Retina (tissue), 1 donor: ENCODE data around the gene C16orf86.
"Not testable (repeated sequence)": the region's sequence is repeated elsewhere in the genome, so short reads cannot be mapped to it uniquely, and the experiment has no call there.

Experiments
- DNase-seq: peaks from one replicate; pipeline ENCODE4 v3.0.0-alpha.2; 2016

Gene C16orf86

GRCh38 chr16:67667817-67668494 is 1.3 kb downstream of the C16orf86 start:
- DNase-seq, result peak; percentile 92

DNA sequence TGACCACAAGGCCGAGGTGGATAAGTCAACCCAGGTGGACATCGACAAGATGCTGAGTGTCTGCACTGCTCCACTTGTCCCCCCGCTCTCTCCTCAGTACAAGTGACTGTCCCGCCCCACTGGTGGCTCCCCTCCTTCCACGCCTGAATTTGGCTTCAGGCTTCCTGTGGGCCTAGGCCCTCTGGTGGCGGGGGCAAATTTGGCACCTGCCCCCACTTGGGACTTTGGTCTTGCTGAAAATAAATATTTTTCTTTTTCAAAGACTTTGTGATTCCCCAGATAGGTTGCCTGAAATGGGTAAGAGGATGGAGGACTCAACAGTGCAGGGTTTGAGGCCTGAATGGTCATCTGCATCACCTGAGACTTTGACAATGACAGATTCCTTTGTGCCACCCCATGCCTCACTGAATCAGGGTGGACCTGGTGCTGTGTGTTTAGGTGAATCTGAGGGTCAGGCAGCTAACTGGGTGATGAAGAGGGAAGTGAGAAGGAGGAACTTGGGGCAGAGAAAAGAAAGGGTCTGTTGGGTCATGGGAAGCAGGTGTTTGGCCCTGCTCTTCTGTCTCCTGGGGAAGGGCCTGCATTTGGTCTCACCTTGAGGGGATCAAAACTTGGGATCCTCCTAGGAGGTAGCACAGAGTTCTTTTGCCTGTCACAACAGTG is 2.0 kb downstream of the C16orf86 start:
- no peak for DNase-seq

DNA sequence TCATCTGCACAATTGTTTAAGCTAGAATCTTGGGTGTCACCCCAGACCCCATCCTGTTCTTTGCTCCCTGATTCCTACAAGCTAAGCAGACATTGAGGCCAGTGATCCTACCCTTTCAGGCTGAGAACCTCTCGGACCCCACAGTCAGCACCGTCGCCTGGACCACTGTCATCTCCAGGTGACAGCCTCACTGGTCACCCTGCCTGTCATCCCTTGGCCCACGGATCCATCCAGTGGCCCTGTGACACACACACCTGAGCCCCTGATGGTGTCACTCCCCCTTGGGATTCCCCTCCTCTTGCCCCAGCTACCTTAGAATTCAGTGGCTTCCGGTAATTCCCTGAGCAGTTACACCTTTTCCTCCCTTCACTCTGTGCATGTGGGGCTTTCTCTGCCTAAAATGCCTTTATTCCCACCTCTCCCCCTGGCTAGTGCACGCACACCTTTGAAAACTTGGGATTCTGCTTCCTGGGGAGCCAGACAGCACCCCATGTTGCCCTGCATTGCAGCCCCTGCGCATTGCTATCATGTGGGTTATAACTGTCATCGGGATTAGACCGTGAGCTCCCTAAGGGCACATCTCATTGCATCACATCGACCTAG is 3.0 kb downstream of the C16orf86 start:
- no peak for DNase-seq

GRCh38 chr16:67672306-67672705 is 5.7 kb downstream of the C16orf86 start:
- DNase-seq, result no peak

- no peak for DNase-seq
These were observed 6.4 kb downstream of the C16orf86 start for GRCh38 chr16:67672739-67673662.

DNA sequence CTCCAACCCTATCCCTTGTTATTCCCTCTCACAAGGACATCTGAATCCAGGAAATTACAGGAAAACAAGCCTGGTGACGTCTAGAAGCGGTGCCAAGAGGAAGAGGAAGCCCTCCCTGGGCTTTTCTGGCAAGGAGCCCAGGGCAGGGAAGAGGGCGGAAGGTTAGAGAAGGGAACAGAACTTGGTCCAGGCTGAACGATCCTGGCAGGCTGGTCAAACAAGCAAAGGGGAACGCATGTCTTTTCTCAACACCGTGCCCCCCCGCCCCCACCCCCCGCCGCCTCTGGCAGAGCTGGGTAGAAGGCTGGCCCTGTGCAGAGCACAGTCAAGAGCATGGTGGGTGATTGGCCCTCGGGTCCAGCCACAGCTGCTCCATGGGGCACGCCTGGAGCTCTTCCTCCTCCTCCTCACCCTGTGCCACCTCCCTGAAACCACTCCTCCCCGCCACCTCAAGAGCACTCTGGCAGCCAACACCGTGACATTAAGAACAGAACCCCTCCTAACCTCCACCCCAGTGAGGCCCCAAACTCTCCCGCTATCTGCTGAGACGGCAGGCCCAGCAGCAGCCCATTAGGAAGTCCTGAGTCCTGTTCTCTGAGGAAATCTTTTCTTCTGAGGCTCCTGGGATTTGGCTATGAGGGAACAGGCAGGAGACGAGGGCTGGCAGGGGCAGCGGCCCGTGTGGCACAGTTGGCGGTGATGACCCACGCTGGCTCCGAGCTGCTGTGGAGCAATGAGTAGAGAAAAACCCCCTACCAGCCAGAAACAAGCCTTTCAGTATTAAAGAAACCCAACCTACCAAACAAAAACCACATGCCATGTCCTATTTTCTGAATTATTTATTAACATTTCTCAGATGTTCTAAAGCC is 7.3 kb downstream of the C16orf86 start:
- DNase-seq, result no peak

- DNase-seq, result no peak
These were observed 8.4 kb downstream of the C16orf86 start for GRCh38 chr16:67674851-67675578.

GRCh38 chr16:67675579-67675935 is 8.9 kb downstream of the C16orf86 start:
- no peak for DNase-seq

DNA sequence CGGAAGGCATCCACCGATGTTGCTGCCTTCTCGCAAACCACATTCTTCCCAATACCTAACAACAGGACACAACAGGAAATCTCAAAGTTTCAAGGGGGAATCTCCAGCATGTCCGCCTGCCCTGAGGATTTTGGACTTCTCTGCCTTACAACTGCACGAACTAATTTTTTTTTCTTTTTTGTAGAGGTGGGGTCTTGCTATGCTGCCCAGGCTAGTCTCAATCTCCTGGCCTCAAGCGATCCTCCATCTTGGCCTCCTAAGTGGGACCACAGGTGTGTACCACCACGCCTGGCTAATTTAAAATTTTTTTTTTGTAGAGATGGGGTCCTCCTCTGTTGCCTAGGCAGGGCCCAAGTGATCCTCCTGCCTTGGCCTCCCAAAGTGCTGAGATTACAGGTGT is 9.4 kb downstream of the C16orf86 start:
- DNase-seq, result no peak

GRCh38 chr16:67676516-67676915 is 9.9 kb downstream of the C16orf86 start:
- DNase-seq, result no peak

DNA sequence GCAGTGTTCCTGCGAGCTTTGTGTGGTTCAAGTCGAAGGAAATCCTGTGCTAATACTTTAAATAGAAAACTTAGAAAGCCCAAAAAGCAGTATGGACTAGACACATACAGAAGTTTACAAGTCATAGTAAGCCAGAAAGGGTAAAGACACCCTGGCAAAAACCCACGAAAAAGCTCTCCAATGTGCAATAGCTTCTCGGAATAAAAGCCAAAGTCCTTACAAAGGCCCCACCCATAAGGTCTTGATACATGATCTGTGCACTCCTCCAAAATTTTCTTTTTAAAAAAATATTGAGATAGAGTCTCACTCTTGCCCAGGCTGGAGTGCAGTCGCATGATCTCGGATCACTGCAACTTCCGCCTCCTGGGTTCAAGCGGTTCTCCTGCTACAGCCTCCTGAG is 10.3 kb downstream of the C16orf86 start:
- no peak for DNase-seq

- no peak for DNase-seq
These were observed 11.1 kb downstream of the C16orf86 start for GRCh38 chr16:67677712-67678111.

DNA sequence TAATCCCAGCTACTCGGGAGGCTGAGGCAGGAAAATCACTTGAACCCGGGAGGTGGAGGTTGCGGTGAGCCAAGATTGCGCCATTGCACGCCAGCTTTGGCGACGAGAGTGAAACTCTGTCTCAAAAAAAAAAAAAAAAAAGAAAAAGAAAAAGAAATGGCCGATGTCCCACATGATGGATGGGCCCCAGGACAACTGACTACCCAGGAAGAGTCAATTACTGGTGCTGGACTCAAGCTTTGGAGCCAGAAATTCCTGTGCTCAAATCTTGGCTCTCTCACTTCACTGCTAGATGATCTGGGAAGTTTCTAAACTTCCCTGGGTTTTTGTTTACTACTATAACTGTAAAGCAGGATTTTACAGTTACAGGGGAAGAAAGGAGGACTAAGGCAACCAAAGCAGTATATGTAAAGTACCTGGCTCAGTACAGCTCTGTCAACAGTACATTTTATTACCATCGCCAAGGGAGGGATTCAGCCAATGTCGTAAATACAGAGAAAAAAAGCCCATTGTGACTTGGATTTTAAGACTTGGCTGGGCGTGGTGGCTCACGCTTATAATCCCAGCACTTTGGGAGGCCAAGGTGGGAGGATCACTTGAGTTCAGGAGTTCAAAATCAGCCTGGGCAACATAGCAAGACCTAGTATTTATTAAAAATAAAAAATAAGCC is 11.9 kb downstream of the C16orf86 start:
- no peak for DNase-seq

- DNase-seq, result no peak
These were observed 13.6 kb downstream of the C16orf86 start for GRCh38 chr16:67679935-67680897.

- no peak for DNase-seq
These were observed 17.2 kb downstream of the C16orf86 start for GRCh38 chr16:67683767-67684166.

- no peak for DNase-seq
These were observed 18.9 kb downstream of the C16orf86 start for GRCh38 chr16:67685388-67686112.

DNA sequence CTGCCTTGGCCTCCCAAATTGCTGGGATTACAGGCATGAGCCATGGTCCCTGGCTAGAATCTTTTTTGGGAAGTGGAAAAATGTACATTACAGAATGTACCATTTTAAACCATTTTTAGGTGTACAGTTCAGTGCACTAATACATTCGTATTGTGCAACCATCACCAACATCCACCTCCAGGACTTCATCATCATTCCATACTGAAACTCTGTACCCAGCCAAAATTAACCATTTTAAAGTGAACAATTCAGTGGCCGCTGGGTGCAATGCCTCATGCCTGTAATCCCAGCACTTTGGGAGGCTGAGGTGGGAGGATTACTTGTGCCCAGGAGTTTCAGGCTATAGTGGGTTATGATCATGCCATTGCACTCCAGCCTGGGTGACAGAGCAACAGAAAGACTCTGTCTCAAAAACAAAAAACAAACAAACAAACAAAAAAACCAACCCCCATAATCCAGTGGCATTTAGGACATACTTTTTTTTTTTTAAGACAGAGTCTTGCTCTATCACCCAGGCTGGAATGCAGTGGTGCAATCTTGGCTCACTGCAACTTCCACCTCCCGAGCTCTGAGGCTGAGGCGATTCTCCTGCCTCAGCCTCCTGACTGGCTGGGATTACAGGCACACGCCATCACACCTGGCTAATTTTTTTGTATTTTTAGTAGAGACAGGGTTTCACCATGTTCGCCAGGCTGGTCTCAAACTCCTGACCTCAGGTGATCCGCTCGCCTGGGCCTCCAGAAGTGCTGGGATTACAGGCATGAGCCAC is 27.1 kb downstream of the C16orf86 start:
- DNase-seq, result not testable (repeated sequence)

DNA sequence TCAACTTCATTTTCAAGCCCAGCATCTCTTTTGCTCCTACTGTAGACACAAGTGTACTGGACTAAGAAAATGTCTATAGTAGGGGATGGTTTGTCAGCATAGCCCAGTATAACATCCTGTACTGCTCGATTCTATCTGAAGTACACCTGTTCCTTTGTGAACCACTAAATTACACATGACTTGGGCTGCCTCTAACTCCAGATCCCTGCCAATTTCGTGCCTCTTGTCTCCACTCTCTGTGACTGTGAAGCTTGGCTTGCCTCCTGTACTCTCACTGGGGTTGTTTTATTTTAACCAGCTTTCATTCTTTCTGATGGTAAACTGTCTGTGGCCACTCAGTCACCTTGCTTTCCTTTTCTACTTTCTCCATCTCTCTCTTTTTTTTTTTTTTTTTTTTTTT is 28.0 kb downstream of the C16orf86 start:
- no peak for DNase-seq
